ENCODE measurements around the gene KIF5C. TPM values are rescaled to one million over a fixed set of nuclear protein-coding genes. Genes with fewer than 3 reads are reported as not detected.

Gene KIF5C
- total RNA-seq, 1 donor: 0.36 TPM

DNA sequence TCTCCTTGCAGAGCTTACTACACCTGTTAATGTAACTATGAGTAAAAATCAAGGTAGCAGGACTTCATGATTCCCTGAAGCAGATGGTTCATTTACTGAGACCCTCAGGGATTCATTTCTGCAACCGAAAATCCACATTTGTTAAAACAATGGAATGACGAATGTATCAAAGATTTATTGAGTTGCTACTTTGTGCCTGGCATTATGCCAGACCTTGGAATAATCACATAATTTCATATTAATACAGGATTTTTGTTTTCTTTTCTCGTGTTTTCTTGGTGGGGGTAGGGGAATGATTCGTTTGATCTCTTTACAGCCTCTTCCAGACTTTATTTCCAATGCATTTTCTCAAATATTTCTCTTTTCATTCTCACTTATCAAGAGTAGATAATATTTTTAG, 8.9 kb upstream of the KIF5C start:
- DNase-seq (ENCODE audit: insufficient read length, low spot score, missing footprints): no peak
- no peak overlapping the region for H2AFZ ChIP-seq (ENCODE audit: low read length)
- H3K79me2 ChIP-seq (ENCODE audit: insufficient read depth, low read length): no peaks in the 10 kb centered on the region
- no peak overlapping the region for H3K4me2 ChIP-seq (ENCODE audit: insufficient read depth, low read length)
- no peaks in the 10 kb centered on the region for H3K36me3 ChIP-seq (ENCODE audit: insufficient read depth, low read length)
- no peaks in the 10 kb centered on the region for H3K9me3 ChIP-seq (ENCODE audit: low read depth, low read length)
- H3K27ac ChIP-seq (ENCODE audit: low read depth, low read length): no peak overlapping the region
- H3K27me3 ChIP-seq (ENCODE audit: insufficient read depth, low read length): no peaks in the 10 kb centered on the region
- H3K4me1 ChIP-seq (ENCODE audit: insufficient read depth, low read length): no peaks in the 10 kb centered on the region
- TF ChIP-seq, protein P1, sequence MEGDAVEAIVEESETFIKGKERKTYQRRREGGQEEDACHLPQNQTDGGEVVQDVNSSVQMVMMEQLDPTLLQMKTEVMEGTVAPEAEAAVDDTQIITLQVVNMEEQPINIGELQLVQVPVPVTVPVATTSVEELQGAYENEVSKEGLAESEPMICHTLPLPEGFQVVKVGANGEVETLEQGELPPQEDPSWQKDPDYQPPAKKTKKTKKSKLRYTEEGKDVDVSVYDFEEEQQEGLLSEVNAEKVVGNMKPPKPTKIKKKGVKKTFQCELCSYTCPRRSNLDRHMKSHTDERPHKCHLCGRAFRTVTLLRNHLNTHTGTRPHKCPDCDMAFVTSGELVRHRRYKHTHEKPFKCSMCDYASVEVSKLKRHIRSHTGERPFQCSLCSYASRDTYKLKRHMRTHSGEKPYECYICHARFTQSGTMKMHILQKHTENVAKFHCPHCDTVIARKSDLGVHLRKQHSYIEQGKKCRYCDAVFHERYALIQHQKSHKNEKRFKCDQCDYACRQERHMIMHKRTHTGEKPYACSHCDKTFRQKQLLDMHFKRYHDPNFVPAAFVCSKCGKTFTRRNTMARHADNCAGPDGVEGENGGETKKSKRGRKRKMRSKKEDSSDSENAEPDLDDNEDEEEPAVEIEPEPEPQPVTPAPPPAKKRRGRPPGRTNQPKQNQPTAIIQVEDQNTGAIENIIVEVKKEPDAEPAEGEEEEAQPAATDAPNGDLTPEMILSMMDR (IDR thresholded peaks at IDR 0.05; ENCODE audit: extremely low read depth, low read depth, low read length): no peak
- H3K4me3 ChIP-seq (ENCODE audit: insufficient read depth, low read length): no peak overlapping the region
- H4K20me1 ChIP-seq (ENCODE audit: insufficient read depth, low read length): no peaks in the 10 kb centered on the region

DNA sequence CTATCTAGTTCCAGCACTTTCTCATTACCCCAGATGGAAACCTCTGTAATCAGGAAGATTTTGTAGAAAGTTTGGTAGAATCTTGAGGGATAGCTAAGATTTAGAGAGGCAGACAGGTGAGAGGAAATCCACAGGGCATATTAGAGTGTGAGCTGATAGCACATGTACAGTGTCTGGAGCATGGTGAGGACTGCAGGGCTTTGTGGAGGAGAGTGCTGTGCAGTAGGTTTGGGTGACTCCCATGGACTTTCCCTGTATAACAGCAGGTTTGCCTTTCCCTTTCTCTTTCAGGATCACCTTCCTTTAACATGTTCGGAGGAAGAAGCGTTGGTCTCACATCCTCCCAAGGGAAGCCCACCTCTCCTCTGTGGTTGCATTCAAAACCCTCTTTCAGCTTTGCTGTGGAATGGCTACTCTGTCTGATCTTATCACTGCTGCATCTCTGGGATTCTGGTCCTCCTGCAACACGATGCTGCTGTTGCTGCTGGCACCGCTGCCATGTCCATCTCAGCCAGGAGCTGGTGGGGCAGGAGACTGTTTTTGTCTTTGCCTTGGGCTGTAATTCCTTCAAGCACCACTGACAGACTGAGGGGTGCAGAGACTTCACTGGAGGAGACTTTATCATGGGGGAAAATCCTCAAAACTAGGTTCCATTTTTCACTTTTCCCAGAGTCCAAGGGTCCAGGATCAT, 7.8 kb upstream of the KIF5C start:
- Histone ChIP-seq H3K36me3 (ENCODE audit: insufficient read depth, low read length) (no peaks in the 10 kb centered on the region), H3K27ac (ENCODE audit: low read depth, low read length) (no peak overlapping the region), H3K79me2 (ENCODE audit: insufficient read depth, low read length) (no peaks in the 10 kb centered on the region), H3K4me1 (ENCODE audit: insufficient read depth, low read length) (no peaks in the 10 kb centered on the region), H3K4me3 (ENCODE audit: insufficient read depth, low read length) (no peak overlapping the region), H3K4me2 (ENCODE audit: insufficient read depth, low read length) (no peak overlapping the region), H3K9me3 (ENCODE audit: low read depth, low read length) (no peaks in the 10 kb centered on the region), H4K20me1 (ENCODE audit: insufficient read depth, low read length) (no peaks in the 10 kb centered on the region), H2AFZ (ENCODE audit: low read length) (no peak overlapping the region), H3K27me3 (ENCODE audit: insufficient read depth, low read length) (no peaks in the 10 kb centered on the region)
- DNase-seq (ENCODE audit: insufficient read length, low spot score, missing footprints): no peak
- TF ChIP-seq, protein P1 (IDR thresholded peaks at IDR 0.05; ENCODE audit: extremely low read depth, low read depth, low read length): no peak

- DNase-seq (ENCODE audit: insufficient read length, low spot score, missing footprints): peak; percentile 56
- no peak overlapping the region for H3K4me2 ChIP-seq (ENCODE audit: insufficient read depth, low read length)
- H3K27me3 ChIP-seq (ENCODE audit: insufficient read depth, low read length): peaks cover 30% of the 10 kb centered on the region
These were observed 492 bp downstream of the KIF5C start for GRCh38 chr2:148875387-148876051.

DNA sequence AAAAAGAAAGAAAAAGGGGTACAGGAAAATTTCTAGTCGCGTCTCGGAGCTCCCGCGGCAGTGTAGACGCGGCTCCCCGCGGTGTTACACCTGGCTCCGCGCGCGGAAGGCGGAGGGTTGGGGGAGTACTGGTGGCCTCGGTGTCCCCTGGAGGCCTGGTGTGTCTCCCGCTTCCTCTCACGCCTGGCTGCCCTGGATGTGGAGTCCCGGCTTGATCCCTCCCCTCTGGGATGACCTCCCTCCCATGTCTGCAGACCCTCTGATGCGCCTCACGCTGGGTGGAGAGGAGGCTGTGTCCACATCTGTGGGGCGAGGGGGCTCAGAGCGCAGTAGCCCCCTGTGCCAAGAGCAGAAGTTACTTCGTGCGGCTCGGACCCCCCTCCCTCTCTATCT, 1.2 kb downstream of the KIF5C start:
- Histone ChIP-seq H3K4me2 (ENCODE audit: insufficient read depth, low read length) (no peak overlapping the region), H3K27me3 (ENCODE audit: insufficient read depth, low read length) (peaks cover 30% of the 10 kb centered on the region), H2AFZ (ENCODE audit: low read length) (no peak overlapping the region), H3K4me1 (ENCODE audit: insufficient read depth, low read length) (no peaks in the 10 kb centered on the region), H3K36me3 (ENCODE audit: insufficient read depth, low read length) (no peaks in the 10 kb centered on the region), H3K27ac (ENCODE audit: low read depth, low read length) (no peak overlapping the region), H3K79me2 (ENCODE audit: insufficient read depth, low read length) (no peaks in the 10 kb centered on the region), H4K20me1 (ENCODE audit: insufficient read depth, low read length) (no peaks in the 10 kb centered on the region), H3K9me3 (ENCODE audit: low read depth, low read length) (no peaks in the 10 kb centered on the region), H3K4me3 (ENCODE audit: insufficient read depth, low read length) (no peak overlapping the region)
- TF ChIP-seq, protein P1 (IDR thresholded peaks at IDR 0.05; ENCODE audit: extremely low read depth, low read depth, low read length): no peak
- peak; percentile 78 for DNase-seq (ENCODE audit: insufficient read length, low spot score, missing footprints)

More at GRCh38 chr2:148875387-148876051, 492 bp downstream of the KIF5C start:
- Histone ChIP-seq H3K79me2 (ENCODE audit: insufficient read depth, low read length) (no peaks in the 10 kb centered on the region), H3K4me1 (ENCODE audit: insufficient read depth, low read length) (no peaks in the 10 kb centered on the region), H2AFZ (ENCODE audit: low read length) (no peak overlapping the region), H3K36me3 (ENCODE audit: insufficient read depth, low read length) (no peaks in the 10 kb centered on the region), H4K20me1 (ENCODE audit: insufficient read depth, low read length) (no peaks in the 10 kb centered on the region), H3K4me3 (ENCODE audit: insufficient read depth, low read length) (no peak overlapping the region), H3K9me3 (ENCODE audit: low read depth, low read length) (no peaks in the 10 kb centered on the region), H3K27ac (ENCODE audit: low read depth, low read length) (no peak overlapping the region)
- TF ChIP-seq, protein P1 (IDR thresholded peaks at IDR 0.05; ENCODE audit: extremely low read depth, low read depth, low read length): no peak
